Neutrophil (primary cell): Measurements from ENCODE around the gene OR4E1.
"Not testable (repeated sequence)": the region's sequence is repeated elsewhere in the genome, so short reads cannot be mapped to it uniquely, and the experiment has no call there.

Source experiments
- H3K27ac ChIP-seq: fragments of 200-600 bp; sonication (generic); 2 replicates; pipeline ENCODE4 v1.5.1; 2016; ENCODE audit warnings: mild to moderate bottlenecking, moderate library complexity
- H3K27me3 ChIP-seq: fragments of 200-600 bp; sonication (generic); 2 replicates; pipeline ENCODE4 v1.6.0; 2016; ENCODE audit warnings: mild to moderate bottlenecking
- H3K36me3 ChIP-seq: fragments of 200-600 bp; sonication (generic); 2 replicates; pipeline ENCODE4 v1.5.1; 2017
- H3K4me1 ChIP-seq, 2 experiments: fragments of 200-600 bp in 1 of 2; sonication (generic) in 1 of 2; 1 replicate in 1 of 2; 2 replicates in 1 of 2; pipeline versions ENCODE4 v1.5.1 to v1.6.1; 2013 to 2016; ENCODE audit warnings: low read depth in 1 of 2, low read length in 1 of 2, mild to moderate bottlenecking in 1 of 2, moderate library complexity in 1 of 2; ENCODE audit not compliant: control insufficient read depth in 1 of 2, insufficient read depth in 1 of 2
- H3K4me3 ChIP-seq, 2 experiments: fragments of 200-600 bp in 1 of 2; sonication (generic) in 1 of 2; 1 replicate in 1 of 2; 2 replicates in 1 of 2; pipeline ENCODE4 v1.5.1; 2013 to 2016; ENCODE audit warnings: low read depth in 1 of 2, low read length in 1 of 2, mild to moderate bottlenecking in 1 of 2, moderate library complexity in 1 of 2
- H3K9me3 ChIP-seq: fragments of 200-600 bp; sonication (generic); 2 replicates; pipeline ENCODE4 v1.5.1; 2016
- CTCF ChIP-seq: fragments of 200-600 bp; sonication (generic); IDR thresholded peaks from 2 replicates; pipeline ENCODE4 v1.5.1; 2016; ENCODE audit warnings: antibody characterized with exemption

OR4E1 gene

GRCh38 chr14:21631084-21631483 is 42.5 kb downstream of the OR4E1 start:
- no peak overlapping the region for H3K4me3 ChIP-seq
- no peaks in the 10 kb centered on the region for H3K4me1 ChIP-seq
- no peak overlapping the region for H3K27ac ChIP-seq
- H3K36me3 ChIP-seq: no peaks in the 10 kb centered on the region
- no peaks in the 10 kb centered on the region for H3K9me3 ChIP-seq
- no peak for TF ChIP-seq CTCF
- H3K27me3 ChIP-seq: no peaks in the 10 kb centered on the region

DNA sequence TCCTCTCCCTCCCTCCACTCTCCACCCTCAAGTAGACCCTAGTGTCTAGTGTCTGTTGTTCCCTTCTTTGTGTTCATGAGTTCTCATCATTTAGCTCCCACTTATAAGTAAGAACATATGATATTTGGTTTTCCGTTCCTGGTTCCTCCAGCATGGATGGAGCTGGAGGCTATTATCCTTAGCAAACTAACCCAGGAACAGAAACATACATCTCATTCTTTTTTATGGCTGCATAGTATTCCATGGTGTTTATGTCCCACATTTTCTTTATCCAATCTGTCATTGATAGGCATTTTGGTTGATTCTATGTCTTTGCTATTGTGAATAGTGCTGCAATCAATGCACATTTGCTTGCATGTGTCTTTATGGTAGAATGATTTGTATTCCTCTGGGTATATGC is 43.1 kb downstream of the OR4E1 start:
- not testable (repeated sequence) for H3K36me3 ChIP-seq, H3K4me1 ChIP-seq, H3K27me3 ChIP-seq, H3K4me3 ChIP-seq, H3K27ac ChIP-seq, H3K9me3 ChIP-seq

DNA sequence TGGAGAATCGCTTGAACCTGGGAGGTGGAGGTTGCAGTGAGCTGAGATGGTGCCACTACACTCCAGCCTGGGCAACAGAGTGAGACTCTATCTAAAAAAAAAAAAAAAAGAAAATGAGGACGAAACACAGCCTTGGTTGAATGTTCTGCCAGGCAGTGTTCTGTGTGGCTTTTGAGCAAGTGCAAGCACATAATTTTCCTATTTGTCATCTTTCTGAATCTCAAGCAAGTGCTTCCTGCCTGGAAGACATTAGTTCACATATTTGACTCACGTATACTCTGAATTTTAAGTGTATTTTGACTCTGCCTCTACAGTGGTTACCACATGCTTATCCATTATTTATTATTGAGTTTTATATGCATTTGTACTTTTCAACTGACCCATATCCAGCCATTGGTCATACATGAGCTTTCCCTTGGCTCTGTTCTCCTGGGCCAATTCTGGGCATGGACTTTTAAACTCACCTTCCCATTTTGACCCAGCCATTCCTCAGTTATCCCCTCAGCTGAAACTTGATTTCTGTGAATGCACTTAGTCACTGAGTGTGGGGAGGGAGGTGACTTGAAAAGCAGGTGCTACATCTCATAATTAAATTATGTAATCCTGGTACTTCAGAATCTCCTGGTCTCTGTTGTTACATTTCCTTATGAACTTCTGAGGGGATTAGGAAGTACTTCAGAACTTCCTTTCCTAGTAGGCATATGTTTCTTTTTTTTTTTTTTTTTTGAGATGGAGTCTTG is 47.0 kb downstream of the OR4E1 start:
- Histone ChIP-seq H3K36me3 (no peaks in the 10 kb centered on the region), H3K27me3 (peaks cover 4% of the 10 kb centered on the region), H3K4me3 (no peak overlapping the region), H3K9me3 (no peaks in the 10 kb centered on the region), H3K27ac (no peak overlapping the region), H3K4me1 (no peaks in the 10 kb centered on the region)
- TF ChIP-seq CTCF: no peak
